HL-60/S4 treated with phorbol 12-myristate 13-acetate at 8.2 ng/mL for 4 days and 3 days (cell line): Measurements from ENCODE around the gene SCN10A.

Experiments used
- in situ Hi-C: fragments of 300-500 bp; cut with MboI; formaldehyde crosslinking; loops from 2 replicates; pipeline ENCODE4 v1.15.0; 2022; ENCODE audit warnings: low sequenced_read_pairs

SCN10A gene

GRCh38 chr3:38816026-38816425, at the start of gene SCN10A:
Gene SCN10A, minus strand, starts transcription at chr3:38816217. Its CDS starts 22,207 bp downstream, at chr3:38794010.
- in situ Hi-C loops, result no loop called here

GRCh38 chr3:38853011-38853410, 37.0 kb upstream of the SCN10A start:
- in situ Hi-C loops, result no loop called here

DNA sequence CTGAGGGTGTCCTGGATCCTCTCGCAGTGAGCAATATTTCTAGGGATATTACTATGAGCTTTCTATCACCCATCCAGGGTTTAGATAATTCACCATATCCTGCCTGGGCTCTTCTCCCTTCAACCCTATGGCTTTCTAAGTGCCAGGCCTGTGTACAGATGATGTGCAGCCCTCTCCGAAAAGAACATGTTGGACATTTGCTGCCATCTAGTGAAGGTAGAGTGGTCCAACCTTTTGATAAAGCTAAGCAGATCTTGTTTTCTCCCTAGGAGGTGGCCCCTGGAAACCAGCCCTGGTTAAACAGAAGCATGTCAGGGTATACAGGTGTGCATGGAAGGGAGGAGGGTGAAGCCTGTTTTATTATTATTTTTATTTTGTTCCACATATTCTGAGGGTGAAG, 27.9 kb upstream of the SCN10A start:
- in situ Hi-C loops, result no loop called here

DNA sequence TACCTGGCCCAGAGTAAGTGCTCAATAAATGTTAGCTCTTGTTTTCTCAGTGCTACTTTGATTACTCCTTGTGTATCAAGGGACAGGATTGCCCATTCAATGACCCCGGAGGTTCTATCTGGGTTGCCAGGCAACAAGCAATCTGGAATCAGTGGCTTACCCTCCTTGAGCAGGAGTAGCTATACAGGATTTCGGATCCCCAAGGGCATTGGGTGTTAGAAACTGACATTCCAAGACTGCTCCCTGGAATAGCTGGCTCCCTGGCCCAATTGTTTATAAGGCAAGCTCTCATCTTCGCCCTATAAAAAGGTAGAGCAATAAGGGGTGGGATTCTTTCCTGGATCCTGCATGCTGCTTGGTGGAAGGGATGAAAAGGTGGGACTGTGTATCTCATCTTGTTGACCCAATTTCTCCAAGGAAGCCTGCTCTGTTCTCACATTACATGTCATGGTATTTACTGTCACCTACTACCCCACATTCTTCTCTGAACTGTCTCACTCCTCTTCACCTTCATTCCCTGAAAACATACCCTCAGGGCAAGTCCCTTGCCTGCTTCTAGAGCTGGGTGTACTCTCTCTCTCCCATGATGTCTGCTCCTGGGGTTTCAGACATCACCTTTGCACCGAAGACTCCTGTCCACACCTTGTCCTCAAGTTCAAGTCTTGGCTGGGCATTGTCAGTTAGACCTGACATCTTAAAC, 26.4 kb upstream of the SCN10A start:
- in situ Hi-C loops, result no loop called here

DNA sequence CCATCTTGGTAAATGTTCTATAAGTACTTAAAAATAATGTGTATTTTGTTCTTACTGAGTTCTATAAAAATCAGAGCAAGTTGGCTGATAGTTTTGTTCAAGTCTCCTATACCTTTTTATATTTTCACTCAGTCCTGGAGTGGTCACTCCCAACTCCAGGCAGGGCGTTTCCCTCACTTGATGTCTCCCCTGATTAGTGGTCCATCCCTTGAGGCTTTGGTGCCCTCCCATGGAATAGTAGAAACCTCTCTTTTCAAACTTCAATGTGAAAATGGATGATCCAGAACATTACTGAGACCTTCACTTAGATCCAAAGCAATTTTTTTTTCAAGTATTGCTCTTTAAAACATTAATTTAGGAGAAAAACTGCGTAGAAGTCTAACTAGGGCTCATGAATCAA, 25.0 kb upstream of the SCN10A start:
- in situ Hi-C loops, result no loop called here

GRCh38 chr3:38837358-38837757, 21.3 kb upstream of the SCN10A start:
- in situ Hi-C loops, result no loop called here

DNA sequence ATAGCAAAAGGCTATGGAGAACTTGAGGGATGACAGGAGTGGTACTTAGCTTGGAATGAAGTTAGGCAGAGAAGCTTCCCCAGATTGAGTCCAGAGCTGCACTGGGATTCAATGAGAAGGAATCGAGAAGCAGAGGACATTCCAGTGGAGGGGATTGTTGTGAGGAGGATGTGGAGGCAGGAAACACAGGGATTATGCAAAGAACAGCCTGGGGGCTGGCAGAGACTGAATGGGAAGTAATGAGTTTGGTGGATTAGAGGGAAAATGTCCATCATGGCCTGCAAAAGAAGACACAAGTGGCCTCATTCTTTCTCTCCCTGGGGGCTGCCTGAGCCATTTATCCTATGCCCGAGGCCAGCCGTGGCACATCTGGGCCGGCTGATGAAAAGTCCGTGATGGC, 20.5 kb upstream of the SCN10A start:
- in situ Hi-C loops, result no loop called here

GRCh38 chr3:38835939-38836338, 19.9 kb upstream of the SCN10A start:
- in situ Hi-C loops, result no loop called here

DNA sequence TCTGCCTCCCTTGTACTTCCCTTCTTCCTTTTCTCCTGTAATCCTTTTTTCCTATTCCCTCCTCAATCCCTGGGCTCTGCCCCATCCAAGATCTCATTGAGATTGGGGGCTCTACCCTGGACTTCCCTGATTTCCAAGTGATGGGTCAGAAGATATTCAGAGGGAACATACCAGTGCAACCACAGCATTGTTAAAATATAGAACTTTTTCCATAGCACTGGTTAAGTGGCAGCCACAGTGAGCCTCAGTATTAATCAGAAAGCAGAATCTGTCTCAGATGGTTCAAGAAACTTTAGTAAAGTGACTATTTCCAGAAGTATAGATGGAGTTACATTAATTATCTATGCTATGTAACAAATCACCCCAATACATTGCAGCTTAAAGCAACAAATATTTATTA, 18.7 kb upstream of the SCN10A start:
- in situ Hi-C loops, result no loop called here

DNA sequence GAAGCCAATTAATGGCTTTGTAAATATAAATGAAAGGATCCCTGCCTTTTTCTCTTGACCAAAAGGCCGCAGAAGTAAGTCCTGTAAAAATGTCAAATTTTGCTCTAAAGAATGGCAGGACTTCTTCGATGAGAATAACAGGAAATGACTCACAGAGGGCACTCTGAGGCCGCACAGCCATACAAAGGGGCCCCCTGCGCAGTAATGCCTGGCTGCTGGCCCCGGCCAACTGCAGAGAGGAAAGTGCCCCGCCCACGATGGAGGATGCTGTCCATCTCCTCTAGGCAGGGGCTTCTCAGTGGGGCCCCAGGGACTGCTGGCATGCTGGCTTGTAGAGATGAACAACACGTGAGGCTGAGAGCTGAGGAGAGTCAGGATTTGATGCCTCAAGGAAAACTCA, 18.1 kb upstream of the SCN10A start:
- in situ Hi-C loops, result no loop called here

DNA sequence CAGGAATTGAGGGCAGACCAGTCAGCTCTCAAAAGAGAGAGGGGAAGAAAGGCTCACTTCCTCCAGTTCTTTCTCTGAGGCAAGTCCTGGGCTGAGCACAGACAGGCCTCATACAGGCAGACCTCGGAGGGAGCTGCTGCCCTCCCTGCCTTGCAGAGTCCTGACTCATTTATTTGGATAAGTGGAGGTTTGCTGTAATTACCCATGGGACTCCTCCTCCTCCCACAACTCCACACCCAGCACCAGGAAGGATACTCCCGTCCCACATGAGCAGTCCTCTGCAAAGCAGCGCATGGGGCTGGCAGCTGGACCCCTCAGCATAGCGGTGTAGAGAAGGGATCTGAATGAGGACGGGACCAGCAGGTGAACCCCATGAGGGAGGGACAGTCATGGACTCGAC, 13.4 kb upstream of the SCN10A start:
- in situ Hi-C loops, result no loop called here

- in situ Hi-C loops, result no loop called here
Measured at GRCh38 chr3:38828681-38829080, 12.7 kb upstream of the SCN10A start.

- in situ Hi-C loops, result no loop called here
Measured at GRCh38 chr3:38827791-38828190, 11.8 kb upstream of the SCN10A start.

DNA sequence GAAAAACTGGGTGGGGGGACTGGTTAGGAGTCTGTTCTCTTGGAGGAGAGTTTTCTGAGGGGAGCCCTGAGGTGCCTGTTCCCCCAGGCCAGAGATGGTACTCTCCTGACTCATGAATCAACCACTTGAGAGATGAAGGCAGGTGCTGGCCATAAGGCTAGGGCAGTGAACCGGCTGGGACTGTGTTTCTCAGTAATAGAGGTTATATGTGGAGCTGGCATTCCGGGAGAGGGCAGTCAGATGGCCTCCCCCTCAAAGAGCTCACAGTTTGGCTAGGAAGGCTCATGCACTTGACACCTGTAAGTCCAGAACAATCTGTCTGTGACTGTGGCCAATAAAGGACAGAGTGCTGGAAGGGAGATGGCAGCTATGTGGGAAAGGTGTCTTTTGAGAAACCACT, 10.0 kb upstream of the SCN10A start:
- in situ Hi-C loops, result no loop called here

DNA sequence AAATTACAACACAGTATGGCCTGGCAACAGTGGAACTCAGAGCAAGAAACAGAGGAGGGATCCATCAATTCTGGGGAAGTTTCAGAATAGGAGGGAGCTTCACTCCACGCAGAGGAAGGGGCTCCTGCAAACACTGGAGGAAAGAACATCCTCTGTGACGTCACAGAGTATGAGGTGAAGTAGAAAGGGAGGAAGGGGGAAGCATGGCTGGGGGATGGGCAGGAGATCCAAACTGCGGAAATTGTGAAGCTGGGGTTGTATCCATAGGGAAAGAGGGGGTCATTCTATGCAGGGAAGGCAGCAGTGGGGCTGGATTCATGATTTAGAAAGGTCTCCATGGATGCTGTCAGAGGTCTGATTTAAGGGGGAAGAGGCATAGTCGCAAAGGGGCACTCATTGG, 8.3 kb upstream of the SCN10A start:
- in situ Hi-C loops, result no loop called here

DNA sequence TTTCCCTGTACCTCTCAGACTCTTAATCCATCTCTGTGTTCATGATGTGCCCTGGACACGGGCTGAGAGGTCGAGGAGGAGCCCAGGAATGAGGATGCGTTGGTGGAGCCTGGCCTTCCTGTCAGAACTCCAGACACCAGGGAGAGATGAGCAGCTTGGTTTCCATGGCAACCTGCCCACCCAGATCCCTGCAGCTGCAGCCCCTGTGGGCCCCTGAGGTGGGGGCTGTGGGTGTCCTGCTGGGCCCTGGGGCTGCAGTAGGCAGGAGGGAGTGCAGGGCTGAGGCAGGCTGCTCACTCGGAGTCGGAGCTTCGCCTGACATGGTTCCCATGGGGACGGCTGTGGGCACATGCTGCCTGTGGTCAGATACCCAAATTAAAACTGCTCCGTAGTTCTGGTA, 7.7 kb upstream of the SCN10A start:
- in situ Hi-C loops, result no loop called here

GRCh38 chr3:38823186-38823585, 7.2 kb upstream of the SCN10A start:
- in situ Hi-C loops, result no loop called here

DNA sequence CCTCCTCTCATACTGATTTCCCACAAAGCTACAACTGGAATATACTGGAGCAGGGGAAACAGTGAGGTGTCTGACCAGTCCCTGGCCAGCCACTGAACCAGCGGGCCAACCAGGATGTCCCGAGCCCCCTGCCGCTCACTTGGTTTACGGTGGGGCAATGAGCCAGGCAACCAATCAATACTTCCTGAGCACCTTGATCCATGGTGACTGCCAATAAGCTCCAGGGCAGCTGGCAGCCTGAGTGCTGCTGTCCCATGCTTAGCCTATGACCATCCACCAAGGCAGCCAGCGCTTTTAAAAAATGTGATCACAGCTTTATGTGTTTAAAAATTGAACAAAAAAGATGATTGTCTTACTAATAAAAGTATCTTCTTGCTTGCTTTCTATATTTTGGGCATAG, 4.2 kb downstream of the SCN10A start:
- in situ Hi-C loops, result no loop called here

- in situ Hi-C loops, result no loop called here
Measured at GRCh38 chr3:38805765-38806386, 10.1 kb downstream of the SCN10A start.

GRCh38 chr3:38805004-38805403, 11.0 kb downstream of the SCN10A start:
- in situ Hi-C loops, result no loop called here

DNA sequence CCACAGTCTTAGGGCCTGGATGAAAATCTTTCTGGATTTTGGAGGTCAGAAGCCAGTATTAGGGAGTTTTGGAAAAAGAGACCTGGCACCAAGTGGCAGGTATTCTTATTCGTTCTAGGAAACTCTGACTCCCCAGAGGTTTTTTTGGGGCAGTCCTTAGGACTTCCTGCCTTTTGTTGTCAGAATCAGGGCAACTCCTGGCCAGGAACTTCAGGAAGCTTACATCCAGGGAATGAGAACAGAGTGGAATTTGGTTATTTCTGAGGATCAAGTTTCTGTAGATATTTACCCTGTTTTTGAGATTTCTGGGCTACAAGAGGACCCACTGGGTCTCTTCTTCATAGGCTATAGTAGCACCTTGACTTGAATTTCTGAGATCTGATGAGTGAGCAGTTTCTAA, 15.5 kb downstream of the SCN10A start:
- in situ Hi-C loops, result no loop called here

DNA sequence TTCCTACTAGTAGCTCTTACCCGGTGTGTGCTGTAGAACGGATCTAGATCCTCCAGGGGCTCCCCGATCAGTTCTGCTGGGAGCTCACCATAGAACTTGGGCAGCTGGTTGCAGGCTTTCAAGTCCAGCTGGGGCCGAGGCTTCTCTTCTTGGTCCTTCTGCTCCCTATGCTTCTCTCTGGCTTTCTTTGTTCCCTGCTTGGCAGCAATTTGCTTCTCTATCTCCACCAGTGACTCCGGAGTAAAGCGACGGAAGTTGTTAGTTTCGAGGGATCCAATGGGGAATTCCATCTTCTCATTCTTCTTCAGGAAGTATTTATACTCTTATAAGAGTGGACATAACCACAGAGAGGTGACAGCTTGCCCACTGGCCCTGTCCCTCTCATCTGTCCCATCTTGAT, 22.3 kb downstream of the SCN10A start:
- in situ Hi-C loops, result no loop called here

- in situ Hi-C loops, result no loop called here
Measured at GRCh38 chr3:38792983-38793382, 23.0 kb downstream of the SCN10A start.
